Loucy (cell line): ENCODE measurements around the gene ZNF524.

ENCODE experiments used
- H2AFZ ChIP-seq: fragments of 200-600 bp; sonication (generic); 2 replicates; pipeline ENCODE4 v1.6.0; 2016; ENCODE audit warnings: antibody characterized with exemption, mild to moderate bottlenecking, low read length, moderate library complexity
- H3F3A ChIP-seq: fragments of 200-600 bp; 2 replicates; pipeline ENCODE4 v1.6.0; 2016; ENCODE audit warnings: antibody characterized with exemption, low read depth, mild to moderate bottlenecking
- H3K27me3 ChIP-seq: fragments of 200-600 bp; sonication (generic); 2 replicates; pipeline ENCODE4 v1.6.1; 2014; ENCODE audit warnings: low read length, mild to moderate bottlenecking; ENCODE audit not compliant: insufficient read depth, poor library complexity, severe bottlenecking
- H3K36me3 ChIP-seq: fragments of 200-600 bp; sonication (generic); 2 replicates; pipeline ENCODE4 v1.6.1; 2016; ENCODE audit warnings: low read length; ENCODE audit not compliant: insufficient read depth
- H3K4me1 ChIP-seq: fragments of 200-600 bp; sonication (generic); 2 replicates; pipeline ENCODE4 v1.5.1; 2014; ENCODE audit warnings: low read length, mild to moderate bottlenecking; ENCODE audit not compliant: insufficient read depth, poor library complexity, severe bottlenecking
- H3K4me2 ChIP-seq: fragments of 200-600 bp; sonication (generic); 2 replicates; pipeline ENCODE4 v1.6.0; 2014; ENCODE audit warnings: antibody characterized with exemption, low read length, low read depth, mild to moderate bottlenecking; ENCODE audit not compliant: poor library complexity, severe bottlenecking
- H3K4me3 ChIP-seq: fragments of 200-600 bp; sonication (generic); 2 replicates; pipeline ENCODE4 v1.5.1; 2014; ENCODE audit warnings: low read length, mild to moderate bottlenecking, mixed read lengths; ENCODE audit not compliant: poor library complexity, severe bottlenecking
- H3K79me2 ChIP-seq: fragments of 200-600 bp; sonication (generic); 2 replicates; pipeline ENCODE4 v1.6.1; 2014; ENCODE audit warnings: low read length; ENCODE audit not compliant: insufficient read depth
- H3K9ac ChIP-seq: fragments of 200-600 bp; sonication (generic); 2 replicates; pipeline ENCODE4 v1.6.0; 2014; ENCODE audit warnings: mild to moderate bottlenecking, low read depth, low read length, moderate library complexity; ENCODE audit not compliant: poor library complexity, severe bottlenecking
- H3K9me2 ChIP-seq: fragments of 200-600 bp; sonication (generic); replicated peaks from 2 replicates; pipeline ENCODE4 v1.6.1; 2016; ENCODE audit warnings: low read depth, low read length, mixed read lengths
- H3K9me3 ChIP-seq: fragments of 200-600 bp; sonication (generic); 2 replicates; pipeline ENCODE4 v1.6.1; 2014; ENCODE audit warnings: mild to moderate bottlenecking, antibody characterized with exemption, low read length, low read depth; ENCODE audit not compliant: insufficient read depth
- H4K20me1 ChIP-seq: fragments of 200-600 bp; sonication (generic); 2 replicates; pipeline ENCODE4 v1.6.0; 2014; ENCODE audit warnings: antibody characterized with exemption, low read length, mild to moderate bottlenecking; ENCODE audit not compliant: insufficient read depth, poor library complexity, severe bottlenecking
- CTCF ChIP-seq: fragments of 200-600 bp; sonication (generic); conservative IDR thresholded peaks from 2 replicates; pipeline ENCODE4 v1.5.1; 2014; ENCODE audit warnings: mild to moderate bottlenecking, antibody characterized with exemption, low read length
- EZH2phosphoT487 ChIP-seq: fragments of 200-600 bp; IDR thresholded peaks from 2 replicates; pipeline ENCODE4 v1.6.1; 2018; ENCODE audit warnings: antibody characterized with exemption, mild to moderate bottlenecking, moderate library complexity, borderline replicate concordance

The ZNF524 gene

GRCh38 chr19:55647732-55648584 is 47.9 kb downstream of the ZNF524 start, which contains the start of gene CCDC106:
Gene CCDC106 (plus strand): TSS chr19:55648212. CDS start chr19:55649047, 835 bp downstream.
- Histone ChIP-seq H3K36me3 (no peaks in the 10 kb centered on the region; the same call in 1 of the 2 replicates), H3K27me3 (no peaks in the 10 kb centered on the region), H2AFZ (peak within 1 kb of the TSS; percentile 76), H3K4me1 (peaks cover 19% of the 10 kb centered on the region), H3K4me2 (peak within 1 kb of the TSS; percentile 99), H3K79me2 (peaks cover 47% of the 10 kb centered on the region), H3K9ac (peak within 1 kb of the TSS; percentile 87), H3K9me3 (no peaks in the 10 kb centered on the region), H3K9me2 (no peaks in the 10 kb centered on the region), H3F3A (no peaks in the 10 kb centered on the region), H3K4me3 (peak within 1 kb of the TSS; percentile 75), H4K20me1 (peaks cover 4% of the 10 kb centered on the region)
- TF ChIP-seq EZH2phosphoT487 (no peak), CTCF (no peak)

GRCh38 chr19:55648585-55649267 is 48.6 kb downstream of the ZNF524 start:
- TF ChIP-seq CTCF (no peak), EZH2phosphoT487 (no peak)
- Histone ChIP-seq H3F3A (no peaks in the 10 kb centered on the region), H3K27me3 (no peaks in the 10 kb centered on the region), H3K4me3 (peak overlapping the region; percentile 75), H4K20me1 (peaks cover 4% of the 10 kb centered on the region), H3K79me2 (peaks cover 41% of the 10 kb centered on the region), H3K4me2 (peak overlapping the region; percentile 99), H3K9me3 (no peaks in the 10 kb centered on the region), H3K9ac (peak overlapping the region; percentile 87), H3K9me2 (no peaks in the 10 kb centered on the region), H3K4me1 (peaks cover 16% of the 10 kb centered on the region), H3K36me3 (no peaks in the 10 kb centered on the region; the same call in 1 of the 2 replicates), H2AFZ (peak overlapping the region; percentile 76)

GRCh38 chr19:55649268-55650125 is 49.4 kb downstream of the ZNF524 start:
- H3K27me3 ChIP-seq: no peaks in the 10 kb centered on the region
- no peaks in the 10 kb centered on the region for H3F3A ChIP-seq
- H3K36me3 ChIP-seq: no peaks in the 10 kb centered on the region; the same call in 1 of the 2 replicates
- no peak overlapping the region for H2AFZ ChIP-seq
- peaks cover under 1% of the 10 kb centered on the region for H4K20me1 ChIP-seq
- H3K4me1 ChIP-seq: peaks cover 14% of the 10 kb centered on the region
- no peaks in the 10 kb centered on the region for H3K9me2 ChIP-seq
- H3K9me3 ChIP-seq: no peaks in the 10 kb centered on the region
- TF ChIP-seq EZH2phosphoT487 (no peak), CTCF (no peak)
- H3K4me3 ChIP-seq: peak overlapping the region; percentile 75
- peak overlapping the region; percentile 99 for H3K4me2 ChIP-seq
- H3K79me2 ChIP-seq: peaks cover 34% of the 10 kb centered on the region
- H3K9ac ChIP-seq: peak overlapping the region; percentile 87
